GM20000 (cell line): ENCODE data around the gene TEX11.
"Not testable (repeated sequence)": the region's sequence is repeated elsewhere in the genome, so short reads cannot be mapped to it uniquely, and the experiment has no call there.

ENCODE experiments used
- DNase-seq: peaks from one replicate; pipeline ENCODE4 v3.0.0; 2012; ENCODE audit warnings: low spot score
- TF ChIP-seq, protein P1 (sequence below): IDR thresholded peaks from 2 replicates; pipeline ENCODE4 v1.5.1; 2012; ENCODE audit warnings: mild to moderate bottlenecking, control low read depth; ENCODE audit errors: extremely low read depth, missing control alignments

Gene TEX11

GRCh38 chrX:70901465-70901864 is 7.0 kb downstream of the TEX11 start:
- TF ChIP-seq, protein P1, sequence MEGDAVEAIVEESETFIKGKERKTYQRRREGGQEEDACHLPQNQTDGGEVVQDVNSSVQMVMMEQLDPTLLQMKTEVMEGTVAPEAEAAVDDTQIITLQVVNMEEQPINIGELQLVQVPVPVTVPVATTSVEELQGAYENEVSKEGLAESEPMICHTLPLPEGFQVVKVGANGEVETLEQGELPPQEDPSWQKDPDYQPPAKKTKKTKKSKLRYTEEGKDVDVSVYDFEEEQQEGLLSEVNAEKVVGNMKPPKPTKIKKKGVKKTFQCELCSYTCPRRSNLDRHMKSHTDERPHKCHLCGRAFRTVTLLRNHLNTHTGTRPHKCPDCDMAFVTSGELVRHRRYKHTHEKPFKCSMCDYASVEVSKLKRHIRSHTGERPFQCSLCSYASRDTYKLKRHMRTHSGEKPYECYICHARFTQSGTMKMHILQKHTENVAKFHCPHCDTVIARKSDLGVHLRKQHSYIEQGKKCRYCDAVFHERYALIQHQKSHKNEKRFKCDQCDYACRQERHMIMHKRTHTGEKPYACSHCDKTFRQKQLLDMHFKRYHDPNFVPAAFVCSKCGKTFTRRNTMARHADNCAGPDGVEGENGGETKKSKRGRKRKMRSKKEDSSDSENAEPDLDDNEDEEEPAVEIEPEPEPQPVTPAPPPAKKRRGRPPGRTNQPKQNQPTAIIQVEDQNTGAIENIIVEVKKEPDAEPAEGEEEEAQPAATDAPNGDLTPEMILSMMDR, result no peak
- no peak for DNase-seq

DNA sequence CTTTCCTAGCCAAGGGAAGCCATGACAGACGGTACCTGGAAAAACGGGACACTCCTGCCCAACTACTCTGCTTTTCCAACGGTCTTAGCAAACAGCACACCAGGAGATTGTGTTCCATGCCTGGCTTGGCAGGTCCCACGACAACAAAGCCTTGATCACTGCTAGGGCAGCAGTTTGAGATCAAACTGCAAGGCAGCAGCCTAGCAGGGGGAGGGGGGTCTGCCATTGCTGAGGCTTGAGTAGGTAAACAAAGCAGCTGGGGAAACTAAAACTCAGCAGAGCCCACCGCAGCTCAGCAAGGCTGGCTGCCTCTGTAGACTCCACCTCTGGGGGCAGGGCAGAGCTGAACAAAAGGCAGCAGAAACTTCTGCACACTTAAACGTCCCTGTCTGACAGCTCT is 18.1 kb downstream of the TEX11 start:
- not testable (repeated sequence) for DNase-seq

DNA sequence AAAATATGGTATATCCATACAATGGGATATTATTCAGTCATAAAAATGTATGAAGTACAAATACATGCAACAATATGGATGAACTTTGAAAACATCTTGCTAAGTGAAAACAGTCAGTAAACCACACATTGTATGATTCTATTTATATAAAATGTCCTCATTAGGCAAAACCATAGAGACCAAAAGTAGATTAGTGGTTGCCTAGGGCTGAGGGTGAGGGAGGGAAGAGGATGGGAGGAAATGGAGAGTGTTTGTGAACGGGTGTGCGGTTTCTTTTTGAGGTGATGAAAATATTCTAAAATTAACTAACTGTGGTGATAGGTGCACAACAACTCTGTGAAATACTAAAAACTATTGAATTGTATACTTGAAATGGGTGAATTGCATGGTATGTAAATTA is 29.6 kb downstream of the TEX11 start:
- DNase-seq, result no peak
- TF ChIP-seq, protein P1, result no peak

DNA sequence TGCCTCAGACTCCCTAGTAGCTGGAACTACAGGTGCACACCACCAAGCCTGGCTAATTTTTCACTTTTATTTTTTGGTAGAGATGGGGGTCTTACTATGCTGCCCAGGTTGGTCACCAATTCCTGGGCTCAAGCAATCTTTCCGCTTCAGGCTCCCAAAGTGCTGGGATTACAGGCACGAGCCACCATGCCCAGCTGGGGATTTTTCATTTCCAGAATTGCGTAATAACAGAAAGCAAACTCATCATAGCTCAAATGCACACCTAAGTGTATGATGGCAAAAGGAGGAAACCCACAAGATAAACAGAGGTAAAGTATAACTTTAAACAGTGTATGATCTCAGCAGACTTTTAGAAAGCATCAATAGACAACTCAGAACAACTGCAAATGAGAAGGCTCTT is 56.2 kb downstream of the TEX11 start:
- no peak for DNase-seq
- TF ChIP-seq, protein P1, result no peak

DNA sequence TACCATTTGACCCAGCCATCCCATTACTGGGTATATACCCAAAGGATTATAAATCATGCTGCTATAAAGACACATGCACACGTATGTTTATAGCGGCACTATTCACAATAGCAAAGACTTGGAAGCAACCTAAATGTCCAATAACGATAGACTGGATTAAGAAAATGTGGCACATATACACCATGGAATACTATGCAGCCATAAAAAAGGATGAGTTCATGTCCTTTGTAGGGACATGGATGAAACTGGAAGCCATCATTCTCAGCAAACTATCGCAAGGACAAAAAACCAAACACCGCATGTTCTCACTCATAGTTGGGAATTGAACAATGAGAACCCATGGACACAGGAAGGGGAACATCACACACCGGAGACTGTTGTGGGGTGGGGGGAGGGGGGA is 64.4 kb downstream of the TEX11 start:
- DNase-seq, result not testable (repeated sequence)

DNA sequence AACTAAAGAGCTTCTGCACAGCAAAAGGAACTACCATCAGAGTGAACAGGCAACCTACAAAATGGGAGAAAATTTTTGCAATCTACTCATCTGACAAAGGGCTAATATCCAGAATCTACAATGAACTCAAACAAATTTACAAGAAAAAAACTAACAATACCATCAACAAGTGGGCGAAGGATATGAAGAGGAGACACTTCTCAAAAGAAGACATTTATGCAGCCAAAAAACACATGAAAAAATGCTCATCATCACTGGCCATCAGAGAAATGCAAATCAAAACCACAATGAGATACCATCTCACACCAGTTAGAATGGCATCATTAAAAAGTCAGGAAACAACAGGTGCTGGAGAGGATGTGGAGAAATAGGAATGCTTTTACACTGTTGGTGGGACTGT is 64.9 kb downstream of the TEX11 start:
- not testable (repeated sequence) for DNase-seq

DNA sequence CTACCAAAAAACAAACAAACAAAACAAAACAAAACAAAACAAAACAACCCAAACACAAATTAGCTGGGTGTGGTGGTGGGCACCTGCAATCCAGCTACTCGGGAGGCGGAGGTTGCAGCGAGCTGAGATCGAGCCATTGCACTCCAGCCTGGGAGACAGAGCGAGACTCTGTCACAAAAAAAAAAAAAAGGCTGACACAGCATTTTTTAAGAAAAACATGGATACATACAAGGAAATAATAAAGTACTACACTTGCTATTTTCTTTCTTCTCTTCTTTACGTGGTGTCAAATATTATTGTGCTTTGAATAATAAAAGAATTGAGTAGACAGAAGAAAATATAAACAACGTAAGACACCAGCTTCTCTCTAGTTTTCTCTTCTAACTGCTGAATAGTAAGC is 73.9 kb downstream of the TEX11 start:
- no peak for DNase-seq
- TF ChIP-seq, protein P1, result no peak

GRCh38 chrX:70826715-70827114 is 81.8 kb downstream of the TEX11 start:
- TF ChIP-seq, protein P1, result no peak
- no peak for DNase-seq

DNA sequence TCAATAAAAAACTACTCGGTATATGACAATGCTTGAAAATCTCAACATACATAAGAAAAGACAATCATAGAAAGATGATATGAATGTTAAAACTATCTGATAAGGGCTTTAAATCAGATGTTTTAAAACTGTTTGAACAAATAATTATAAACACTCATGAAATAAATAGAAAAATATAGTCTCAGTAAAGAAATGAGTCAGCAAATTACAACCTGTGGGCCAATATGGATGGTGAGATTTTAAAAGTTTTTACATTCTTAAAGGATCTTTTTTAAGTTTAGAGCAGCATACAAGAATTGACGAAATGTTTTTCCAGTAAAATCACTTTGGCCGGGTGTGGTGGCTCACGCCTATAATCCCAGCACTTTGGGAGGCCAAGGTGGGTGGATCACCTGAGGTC is 83.1 kb downstream of the TEX11 start:
- TF ChIP-seq, protein P1, result no peak
- no peak for DNase-seq
